Upper lobe of left lung (tissue), 6 donors: ENCODE data around the gene TAOK1. TPM values are rescaled to one million over a fixed set of nuclear protein-coding genes. Genes with fewer than 3 reads are reported as not detected.

Experiments
- ATAC-seq, 2 donors: fragments of 200-7000 bp; cut with Tn5 transposase; one replicate each; pipeline ENCODE4 v1.9.1; 2022; ENCODE audit warnings: mild to moderate bottlenecking in 2 of 2, moderate library complexity in 2 of 2; ENCODE audit not compliant: low FRiP score in 2 of 2
- DNase-seq, 2 donors: peaks; one replicate each; pipeline ENCODE4 v3.0.0-alpha.2; 2019 to 2020
- H3K27ac ChIP-seq, 4 donors: fragments of 200-600 bp; sonication (generic); one replicate each; pipeline ENCODE4 v1.5.1; 2016 to 2019
- H3K27me3 ChIP-seq, 4 donors: fragments of 200-600 bp; sonication (generic); one replicate each; pipeline ENCODE4 v1.5.1; 2017 to 2019
- H3K36me3 ChIP-seq, 4 donors: fragments of 200-600 bp; sonication (generic); one replicate each; pipeline ENCODE4 v1.5.1; 2016 to 2019
- H3K4me1 ChIP-seq, 4 donors: fragments of 200-600 bp; sonication (generic); one replicate each; pipeline ENCODE4 v1.5.1; 2018 to 2019
- H3K4me3 ChIP-seq, 4 donors: fragments of 200-600 bp; sonication (generic); one replicate each; pipeline ENCODE4 v1.5.1; 2017 to 2019; ENCODE audit warnings: mild to moderate bottlenecking in 2 of 4, moderate library complexity in 1 of 4
- H3K9me3 ChIP-seq, 4 donors: fragments of 200-600 bp; sonication (generic); one replicate each; pipeline ENCODE4 v1.5.1; 2018 to 2019
- CTCF ChIP-seq, 6 experiments: fragments of 450-650 bp in 4 of 6; fragments of 200-600 bp in 2 of 6; sonication (generic) in 2 of 6; IDR thresholded peaks; one replicate each; pipeline ENCODE4 v1.5.1; 2016 to 2019; ENCODE audit warnings: antibody characterized with exemption in 6 of 6
- EP300 ChIP-seq, 4 donors: sonication (generic); formaldehyde crosslinking; IDR thresholded peaks; one replicate each; pipeline ENCODE4 v1.5.1; 2017; ENCODE audit warnings: antibody characterized with exemption in 4 of 4, control low read depth in 2 of 4
- POLR2A ChIP-seq, 4 donors: fragments of 450-650 bp; IDR thresholded peaks; one replicate each; pipeline ENCODE4 v1.5.1; 2016 to 2017; ENCODE audit warnings: antibody characterized with exemption in 4 of 4, mild to moderate bottlenecking in 2 of 4
- POLR2AphosphoS5 ChIP-seq, 2 donors: sonication (generic); formaldehyde crosslinking; IDR thresholded peaks; one replicate each; pipeline ENCODE4 v1.5.1; 2017; ENCODE audit warnings: antibody characterized with exemption in 2 of 2
- WGBS, 2 donors: methylation state at CpG; one replicate each; pipeline ENCODE4 v1.1.5; 2017 to 2018; 5-methylcytosine and 5-hydroxymethylcytosine counted together
- total RNA-seq, 6 donors: library from RNA; depleted of rRNA in 4 of 6; stranded (reverse); fragments of >200 nt in 4 of 6; gene quantifications; one replicate each; pipeline versions ENCODE4 v1.1.0 to v1.2.1, GENCODE V29; 2016 to 2021
- donor health status: DM: no; HTN: no; CAD: no; lungs with moderate emphysema.
- donor health status: DM: no; HTN: yes; CAD: no; lungs with severe emphysema.

The TAOK1 gene
- total RNA-seq, 6 donors from 2014 or later: 43.0 to 100 (median 59.3) TPM

- ATAC-seq: no peak
- TF ChIP-seq POLR2AphosphoS5 (IDR thresholded peaks at IDR 0.05) (no peak), EP300 (IDR thresholded peaks at IDR 0.05) (no peak), POLR2A (IDR thresholded peaks at IDR 0.05) (no peak), CTCF (IDR thresholded peaks at IDR 0.05) (no peak)
- Histone ChIP-seq H3K4me3 (no peak overlapping the region), H3K4me1 (peaks cover 0 to 11% (median 4%) of the 10 kb centered on the region in 4 donors), H3K27me3 (no peaks in the 10 kb centered on the region), H3K9me3 (no peaks in the 10 kb centered on the region), H3K36me3 (peaks cover 0 to 34% (median 18%) of the 10 kb centered on the region in 4 donors), H3K27ac (peak overlapping the region in 1 of 4 donors; percentile 32)
- no peak for DNase-seq
- 88 to 94% methylated on average over 5 of the region's 5 CpGs for WGBS, 2 donors
Observed at GRCh38 chr17:29449865-29450671, 59.9 kb downstream of the TAOK1 start.

- Histone ChIP-seq H3K27me3 (no peaks in the 10 kb centered on the region), H3K9me3 (no peaks in the 10 kb centered on the region), H3K36me3 (peaks cover 0 to 36% (median 18%) of the 10 kb centered on the region in 4 donors), H3K27ac (peak overlapping the region in 1 of 4 donors; percentile 2), H3K4me3 (no peak overlapping the region), H3K4me1 (peaks cover 0 to 5% (median 3%) of the 10 kb centered on the region in 4 donors)
- 84 to 90% methylated on average over 2 of the region's 2 CpGs for whole genome bisulfite sequencing, 2 donors
- DNase-seq (no peak), ATAC-seq (no peak)
- TF ChIP-seq POLR2AphosphoS5 (IDR thresholded peaks at IDR 0.05): no peak
- no peak for TF ChIP-seq CTCF (IDR thresholded peaks at IDR 0.05)
- TF ChIP-seq EP300 (IDR thresholded peaks at IDR 0.05): no peak
- no peak for TF ChIP-seq POLR2A (IDR thresholded peaks at IDR 0.05)
Observed at GRCh38 chr17:29451121-29451742, 61.1 kb downstream of the TAOK1 start.

GRCh38 chr17:29458066-29458465 is 67.9 kb downstream of the TAOK1 start:
- Histone ChIP-seq H3K27ac (no peak overlapping the region), H3K9me3 (no peaks in the 10 kb centered on the region), H3K36me3 (peaks cover 0 to 21% (median 11%) of the 10 kb centered on the region in 4 donors), H3K4me3 (no peak overlapping the region), H3K27me3 (no peaks in the 10 kb centered on the region), H3K4me1 (peaks cover 0 to 15% (median 9%) of the 10 kb centered on the region in 4 donors)
- ATAC-seq (no peak), DNase-seq (no peak)
- 94 to 96% methylated on average over 4 of the region's 4 CpGs for WGBS, 2 donors
- no peak for TF ChIP-seq CTCF (IDR thresholded peaks at IDR 0.05)
- TF ChIP-seq POLR2AphosphoS5 (IDR thresholded peaks at IDR 0.05): no peak
- TF ChIP-seq POLR2A (IDR thresholded peaks at IDR 0.05): no peak
- no peak for TF ChIP-seq EP300 (IDR thresholded peaks at IDR 0.05)

- no peak for TF ChIP-seq CTCF (IDR thresholded peaks at IDR 0.05)
- TF ChIP-seq EP300 (IDR thresholded peaks at IDR 0.05): no peak
- TF ChIP-seq POLR2AphosphoS5 (IDR thresholded peaks at IDR 0.05): no peak
- TF ChIP-seq POLR2A (IDR thresholded peaks at IDR 0.05): no peak
- no peaks in the 10 kb centered on the region for H3K9me3 ChIP-seq
- peaks cover 0 to 15% (median 9%) of the 10 kb centered on the region in 4 donors for H3K4me1 ChIP-seq
- WGBS, 2 donors: 79% methylated on average over 2 of the region's 2 CpGs
- DNase-seq: no peak
- no peak overlapping the region for H3K4me3 ChIP-seq
- peaks cover 0 to 11% (median 2%) of the 10 kb centered on the region in 4 donors for H3K36me3 ChIP-seq
- H3K27me3 ChIP-seq: no peaks in the 10 kb centered on the region
- no peak overlapping the region for H3K27ac ChIP-seq
- no peak for ATAC-seq
Observed at GRCh38 chr17:29461483-29462206, 71.5 kb downstream of the TAOK1 start.
